Keratinocyte (primary cell): ENCODE results near the gene ST6GALNAC5.

Experiments
- CTCF ChIP-seq, 3 experiments: IDR thresholded peaks in 1 of 3; conservative IDR thresholded peaks in 1 of 3; optimal IDR thresholded peaks in 1 of 3; 2 replicates in 2 of 3; 3 replicates in 1 of 3; pipeline versions ENCODE3 to v1.5.1; 2011; ENCODE audit warnings: low read length in 3 of 3, mild to moderate bottlenecking in 3 of 3, moderate library complexity in 2 of 3, control low read depth in 1 of 3, inconsistent platforms in 1 of 3; ENCODE audit not compliant: insufficient read depth in 2 of 3; ENCODE audit errors: extremely low read depth in 1 of 3
- EZH2 ChIP-seq: IDR thresholded peaks from one replicate; pipeline ENCODE4 v1.6.1; 2012; ENCODE audit warnings: inconsistent platforms, mild to moderate bottlenecking, low read length, moderate library complexity

- TF ChIP-seq CTCF (optimal IDR thresholded peaks at IDR 0.05 in 1 of 3, IDR thresholded peaks at IDR 0.05 in 1 of 3, conservative IDR thresholded peaks at IDR 0.05 in 1 of 3; ENCODE audit: extremely low read depth in 1 of 3, insufficient read depth in 2 of 3, low read length in 3 of 3) (no peak), EZH2 (no peak)
Observed at GRCh38 chr1:77040826-77041225, 173.5 kb downstream of the ST6GALNAC5 start.
